HG02798 (cell line): ENCODE results near the gene HESX1.

Experiments used
- ATAC-seq: cut with Tn5 transposase; IDR thresholded peaks from one replicate; pipeline ENCODE4 v1.9.1; 2021; ENCODE audit warnings: mild to moderate bottlenecking; ENCODE audit not compliant: unreplicated experiment, poor library complexity

The HESX1 gene

DNA sequence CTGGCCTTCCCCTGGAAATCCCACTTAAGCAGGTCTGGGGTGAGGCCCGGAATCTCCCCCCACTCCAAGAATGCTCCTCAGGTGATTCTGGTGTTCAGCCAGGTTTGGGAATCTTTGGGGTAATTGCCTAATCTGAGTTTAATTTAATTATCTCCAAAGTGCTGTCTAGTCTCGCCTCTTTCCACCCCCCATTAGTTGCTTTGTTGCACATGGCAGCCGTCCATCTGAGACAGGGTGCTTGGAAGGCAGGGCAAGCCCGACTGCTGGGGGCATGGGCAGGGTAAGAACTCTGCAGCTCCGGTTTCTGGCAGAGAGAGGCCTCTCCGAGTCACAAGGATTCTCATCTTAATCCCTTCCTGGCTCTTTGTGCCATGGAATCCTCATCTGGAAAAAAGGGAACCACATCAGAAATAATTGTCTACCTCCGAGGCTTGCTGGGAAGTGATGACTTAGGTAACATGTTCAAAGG is 49.6 kb downstream of the HESX1 start:
- ATAC-seq, result no peak
